HG03469 (cell line): ENCODE data around the gene VSTM2A.
"Not testable (repeated sequence)": the region's sequence is repeated elsewhere in the genome, so short reads cannot be mapped to it uniquely, and the experiment has no call there.

Experiments
- ATAC-seq: cut with Tn5 transposase; IDR thresholded peaks from one replicate; pipeline ENCODE4 v1.9.1; 2021; ENCODE audit warnings: mild to moderate bottlenecking, moderate library complexity, moderate number of reproducible peaks; ENCODE audit not compliant: unreplicated experiment

Gene VSTM2A

DNA sequence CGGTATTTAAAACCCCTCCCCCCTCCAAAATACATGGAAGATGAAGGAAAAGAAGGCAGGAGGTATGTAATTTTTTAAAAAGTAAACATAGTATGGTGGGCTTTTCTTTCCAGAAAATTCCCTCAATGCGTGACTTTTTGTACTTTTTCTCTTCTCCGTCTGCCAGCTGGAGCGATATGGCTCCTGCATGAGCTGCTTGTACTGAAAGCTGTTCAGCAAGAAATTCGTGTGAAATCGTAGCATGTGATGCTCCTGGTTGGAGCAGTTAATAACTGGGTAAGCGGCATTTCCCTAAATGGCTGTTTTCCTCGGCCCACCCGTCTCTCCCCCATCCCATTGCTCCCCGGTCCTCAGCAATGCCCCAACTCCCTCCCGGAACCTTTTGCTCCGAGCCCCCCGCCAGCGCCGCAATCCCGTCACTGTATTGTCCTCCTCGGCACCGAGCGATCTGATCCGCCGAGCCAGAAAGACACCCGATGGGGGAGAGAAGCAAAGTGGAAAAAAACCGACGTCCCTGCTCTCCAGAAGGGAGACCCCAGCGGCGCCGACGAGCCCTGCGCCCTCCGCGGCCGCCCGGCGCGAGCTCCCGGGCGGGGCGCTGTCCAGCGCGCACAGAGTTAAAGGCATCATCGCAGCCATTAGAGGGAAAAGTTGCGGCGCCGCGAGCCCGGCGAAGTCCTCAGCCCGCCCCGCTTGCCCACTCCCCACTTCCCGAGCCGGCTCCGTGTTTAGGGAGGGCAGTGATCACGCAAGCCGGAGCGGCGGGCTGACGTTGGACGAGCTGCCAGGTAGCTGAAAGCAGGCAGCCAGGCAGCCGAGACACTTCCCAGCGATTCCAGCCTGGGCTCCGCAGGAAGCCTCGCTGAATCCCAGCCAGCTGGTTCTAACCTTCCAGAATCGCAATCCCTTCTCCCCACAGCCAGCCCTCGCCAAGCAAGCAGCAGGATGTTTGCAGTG, at the start of gene VSTM2A:
VSTM2A (plus strand) TSS at position 707 of the 957 bp plus-strand sequence. CDS start 356 bp downstream, outside the sequence.
- no peak for ATAC-seq

DNA sequence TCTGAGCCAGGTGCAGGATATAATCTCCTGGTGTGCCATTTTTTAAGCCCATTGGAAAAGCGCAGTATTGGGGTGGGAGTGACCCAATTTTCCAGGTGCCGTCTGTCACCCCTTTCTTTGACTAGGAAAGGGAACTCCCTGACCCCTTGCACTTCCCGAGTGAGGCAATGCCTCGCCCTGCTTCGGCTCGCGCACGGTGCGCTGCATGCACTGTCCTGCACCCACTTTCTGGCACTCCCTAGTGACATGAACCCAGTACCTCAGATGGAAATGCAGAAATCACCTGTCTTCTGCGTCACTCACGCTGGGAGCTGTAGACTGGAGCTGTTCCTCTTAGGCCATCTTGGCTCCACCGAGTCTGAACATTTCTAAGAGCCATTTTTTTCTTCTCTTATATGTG, 37.6 kb upstream of the VSTM2A start:
- ATAC-seq: not testable (repeated sequence)

- no peak for ATAC-seq
These were observed 12.6 kb upstream of the VSTM2A start for GRCh38 chr7:54529568-54529967.

GRCh38 chr7:54538122-54538521, 4.1 kb upstream of the VSTM2A start:
- ATAC-seq: no peak

DNA sequence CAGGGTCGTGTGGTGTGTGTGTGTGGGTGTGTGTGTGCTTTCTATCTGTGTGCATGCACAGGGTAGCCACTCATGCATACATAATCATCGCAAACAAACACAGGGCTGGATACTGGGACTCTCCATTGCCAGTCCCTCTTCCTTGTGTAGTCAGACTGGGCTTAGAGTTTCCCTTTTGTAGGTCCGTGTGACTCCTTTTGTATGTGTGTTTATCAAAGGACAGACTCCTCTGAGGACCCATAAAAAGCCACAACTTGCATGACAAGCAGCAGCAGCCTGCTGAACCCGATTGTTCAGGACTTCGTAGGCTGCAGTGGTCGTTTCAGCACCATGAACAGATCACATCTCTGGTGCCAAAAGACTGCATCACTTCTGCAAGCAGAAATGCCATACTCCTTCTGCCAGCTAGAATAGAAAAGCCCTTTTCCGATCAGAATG, 895 bp downstream of the VSTM2A start:
- ATAC-seq: no peak

GRCh38 chr7:54544149-54544526, 2.0 kb downstream of the VSTM2A start:
- no peak for ATAC-seq

- ATAC-seq: no peak
These were observed 2.5 kb downstream of the VSTM2A start for GRCh38 chr7:54544527-54545240.

DNA sequence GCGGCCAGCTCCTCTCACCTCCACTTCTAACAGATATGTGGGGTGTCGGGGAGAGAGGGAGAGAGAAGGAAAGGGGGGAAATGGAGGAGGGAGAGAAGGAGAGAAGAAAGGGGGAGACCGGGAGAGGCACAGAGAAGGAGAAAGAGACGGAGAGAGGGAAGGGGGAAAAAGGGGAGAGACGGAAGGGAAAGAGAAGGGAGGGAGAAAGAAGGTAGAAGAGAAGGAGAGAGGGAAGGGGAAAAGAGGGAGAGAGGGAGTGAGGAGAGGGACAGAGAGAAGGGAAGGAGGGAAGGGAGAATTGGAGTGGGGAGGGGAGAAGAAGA, 3.0 kb downstream of the VSTM2A start:
- ATAC-seq: no peak

GRCh38 chr7:54546081-54546985, 4.2 kb downstream of the VSTM2A start:
- no peak for ATAC-seq

DNA sequence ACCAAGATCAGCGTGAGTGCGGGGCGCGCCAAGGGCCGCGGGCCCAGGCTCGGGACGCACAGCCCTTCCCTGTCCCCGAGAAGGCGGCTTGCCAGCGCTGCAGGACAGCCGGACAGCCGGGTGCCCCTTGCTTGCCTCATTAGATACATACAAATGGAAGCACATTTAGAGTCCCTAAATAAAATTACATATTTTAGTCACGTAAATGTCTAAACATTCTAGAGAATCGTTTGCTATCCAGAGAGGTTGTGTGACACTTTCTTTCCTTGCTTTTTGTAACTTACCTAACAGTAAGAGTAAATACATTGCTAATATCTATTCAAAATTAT, 4.8 kb downstream of the VSTM2A start:
- ATAC-seq: no peak

- ATAC-seq: no peak
These were observed 8.3 kb downstream of the VSTM2A start for GRCh38 chr7:54550471-54550870.

DNA sequence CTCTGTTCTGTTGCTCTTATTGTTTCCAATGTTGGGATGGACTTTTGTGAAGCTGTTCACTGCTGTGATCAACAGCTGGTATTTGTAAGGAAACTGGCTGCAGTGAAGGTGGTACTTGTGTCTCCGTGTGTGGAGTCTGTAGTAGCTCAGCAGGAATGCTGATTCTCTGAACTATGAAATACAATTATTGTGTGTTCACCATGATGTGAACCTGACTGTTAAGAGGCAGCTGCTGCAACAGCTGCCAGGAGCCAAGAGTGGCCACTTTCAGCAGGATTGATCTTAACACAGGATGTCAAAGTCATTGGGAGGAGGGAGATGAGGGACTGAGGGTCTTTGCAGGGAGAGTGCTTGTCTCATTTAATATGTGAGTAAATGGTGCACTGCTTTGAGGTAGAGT, 13.9 kb downstream of the VSTM2A start:
- no peak for ATAC-seq

DNA sequence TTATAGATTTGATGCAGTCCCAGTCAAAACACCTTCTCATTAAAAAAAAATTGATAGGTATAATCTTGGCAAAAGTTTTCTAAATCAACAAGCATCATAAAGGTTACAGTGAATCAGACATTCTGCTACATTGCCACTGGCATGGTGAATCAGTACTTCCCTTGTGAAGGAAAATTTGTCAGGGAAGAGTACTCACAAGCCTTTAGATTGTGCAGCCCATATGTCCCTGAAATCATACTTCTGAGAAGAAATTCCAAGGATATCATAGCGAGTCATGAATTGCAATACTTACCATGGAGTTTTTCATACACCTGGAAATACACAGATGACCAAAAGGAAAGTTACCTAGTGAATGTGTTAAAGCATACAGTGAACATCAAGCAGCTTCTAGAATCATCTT, 17.2 kb downstream of the VSTM2A start:
- ATAC-seq: no peak

GRCh38 chr7:54560198-54560597, 18.0 kb downstream of the VSTM2A start:
- no peak for ATAC-seq

GRCh38 chr7:54560723-54561122, 18.5 kb downstream of the VSTM2A start:
- no peak for ATAC-seq

DNA sequence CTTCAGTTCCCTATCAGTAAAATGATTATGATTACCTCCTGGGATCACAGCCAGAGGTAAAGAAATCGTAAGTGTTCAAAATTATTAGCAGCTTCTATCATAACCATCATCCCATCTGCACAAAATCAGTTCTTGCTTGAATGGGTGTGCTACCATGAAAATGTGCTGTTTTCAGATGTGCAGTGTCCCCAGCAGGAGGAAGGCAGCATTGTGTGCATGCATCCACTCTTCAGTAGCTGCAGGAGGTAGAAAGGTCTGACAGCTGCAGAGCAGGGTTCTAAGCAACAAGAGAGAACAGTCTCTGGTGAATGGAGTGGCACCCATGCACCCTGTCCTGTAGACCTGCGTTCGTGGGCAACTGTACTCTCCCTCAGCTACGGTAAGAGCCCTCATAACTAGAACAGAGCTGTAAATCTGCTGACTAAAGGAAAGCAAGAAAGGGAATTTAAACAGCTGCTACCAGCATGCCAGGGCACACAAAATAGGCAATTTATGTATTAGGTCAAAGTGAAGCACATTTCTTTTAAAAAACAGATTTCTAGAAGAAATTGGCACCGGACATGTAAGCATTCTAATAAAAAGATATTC, 21.2 kb downstream of the VSTM2A start:
- ATAC-seq: no peak

DNA sequence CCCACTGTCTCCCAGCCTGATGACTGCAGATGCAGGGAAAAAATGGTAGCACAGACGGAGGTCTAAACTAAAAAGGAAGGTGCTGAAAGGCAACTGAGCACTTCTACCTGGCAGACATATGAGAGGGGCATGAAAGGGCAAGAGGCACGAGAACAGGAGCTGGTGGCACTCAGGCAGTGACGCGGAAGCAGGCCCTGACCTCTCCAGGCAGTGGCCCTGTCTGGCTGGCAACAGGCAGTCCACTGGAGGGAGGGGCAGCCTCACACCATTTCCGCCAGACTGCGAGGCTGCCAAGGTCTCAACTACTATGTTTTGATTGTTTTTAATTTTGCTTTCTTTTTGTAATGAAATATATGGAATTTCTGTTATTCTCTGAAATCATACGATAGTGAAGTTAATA, 23.3 kb downstream of the VSTM2A start:
- ATAC-seq: no peak

- no peak for ATAC-seq
These were observed 39.3 kb downstream of the VSTM2A start for GRCh38 chr7:54581511-54581910.

- ATAC-seq: no peak
These were observed 49.5 kb downstream of the VSTM2A start for GRCh38 chr7:54591404-54592386.

GRCh38 chr7:54596747-54597146, 54.6 kb downstream of the VSTM2A start:
- peak; percentile 97 for ATAC-seq
